Subcutaneous adipose tissue (tissue), 4 donors: ENCODE data around the gene COLQ. TPM values are rescaled to one million over a fixed set of nuclear protein-coding genes. Genes with fewer than 3 reads are reported as not detected.

Experiments
- CTCF ChIP-seq: fragments of 450-650 bp; IDR thresholded peaks from one replicate; pipeline ENCODE4 v1.5.1; 2016; ENCODE audit warnings: low read depth, mild to moderate bottlenecking, control low read depth, antibody characterized with exemption, moderate library complexity
- total RNA-seq, 4 donors: library from RNA; depleted of rRNA; stranded (reverse); fragments of >200 nt; gene quantifications; one replicate each; pipeline ENCODE4 v1.1.0, GENCODE V29; 2016

Gene COLQ
- total RNA-seq, 4 donors from 2014 or later = 2.0 to 5.1 (median 3.5) TPM

GRCh38 chr3:15420871-15421270, 100.6 kb downstream of the COLQ start:
- TF ChIP-seq CTCF = no peak

DNA sequence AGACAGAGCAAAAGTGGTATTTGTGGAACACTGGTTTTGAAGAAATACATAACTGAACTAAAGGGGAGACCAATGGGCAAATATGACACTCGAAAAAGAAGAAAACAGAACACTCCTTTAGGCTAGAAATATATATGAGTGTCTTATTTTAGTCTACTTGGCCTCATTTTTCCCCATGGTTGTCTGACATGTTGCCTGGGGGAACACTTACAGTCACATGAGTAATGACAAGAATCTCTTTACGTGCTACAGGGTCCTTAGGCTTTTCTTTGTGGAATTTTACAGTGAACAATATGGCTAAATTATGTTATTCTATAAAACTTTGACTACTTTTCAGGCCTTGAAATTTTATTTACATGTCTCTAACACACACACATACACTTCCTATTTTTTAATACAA, 111.7 kb downstream of the COLQ start:
- TF ChIP-seq CTCF = no peak

DNA sequence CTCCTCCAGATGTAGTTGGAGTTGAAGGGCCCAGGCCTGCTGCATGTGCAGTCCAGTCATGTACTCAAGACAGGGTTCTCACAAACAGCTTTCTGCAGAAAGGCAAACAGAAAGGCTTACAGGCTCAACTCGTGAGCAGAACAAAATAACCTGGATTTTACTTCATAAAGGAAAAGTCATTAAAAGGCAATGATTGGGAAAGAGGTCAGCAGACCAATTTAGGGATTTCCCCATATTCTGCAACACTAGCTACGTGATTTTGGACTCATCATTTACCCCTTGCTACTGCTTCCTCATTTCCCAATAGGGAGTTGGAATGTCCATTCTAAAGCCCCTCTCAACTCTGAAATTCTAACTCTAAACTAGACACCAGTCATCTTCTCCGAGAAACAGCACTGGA, 112.3 kb downstream of the COLQ start:
- no peak for TF ChIP-seq CTCF

GRCh38 chr3:15405448-15406050, 116.0 kb downstream of the COLQ start:
- TF ChIP-seq CTCF = no peak

GRCh38 chr3:15404767-15405166, 116.7 kb downstream of the COLQ start:
- no peak for TF ChIP-seq CTCF

DNA sequence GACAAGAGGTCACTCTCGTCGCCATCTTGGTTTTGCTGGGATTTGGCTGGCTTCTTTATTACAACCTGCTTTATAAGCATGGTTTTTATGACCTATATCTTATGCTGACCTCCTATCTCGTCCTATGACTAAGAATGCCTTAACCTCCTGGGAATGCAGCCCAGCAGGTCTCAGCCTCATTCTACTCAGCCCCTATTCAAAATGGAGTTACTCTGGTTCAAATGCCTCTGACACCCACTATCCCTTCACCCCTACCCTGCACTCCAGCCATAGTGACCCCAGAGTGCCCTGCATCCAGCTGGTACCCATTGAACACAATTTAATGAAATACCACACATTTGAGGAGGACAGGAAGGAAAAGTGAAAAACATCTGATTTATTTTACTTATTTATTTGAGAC, 117.5 kb downstream of the COLQ start:
- no peak for TF ChIP-seq CTCF

DNA sequence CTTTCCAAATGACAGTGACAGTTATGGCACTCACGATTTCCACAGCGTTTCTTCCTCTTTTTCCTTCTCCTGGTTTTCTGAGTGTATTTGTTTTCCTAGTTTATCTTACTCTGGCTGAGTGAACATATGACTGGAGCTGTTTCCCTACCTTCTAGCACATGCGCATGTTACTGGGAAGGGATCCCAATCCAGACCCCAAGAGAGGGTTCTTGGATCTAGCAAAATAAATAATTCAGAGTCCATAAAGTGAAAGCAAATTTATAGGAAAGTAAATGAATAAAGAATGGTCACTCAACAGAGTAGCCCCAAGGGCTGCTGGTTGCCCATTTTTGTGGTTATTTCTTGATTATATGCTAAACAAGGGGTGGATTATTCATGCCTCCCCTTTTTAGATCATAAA, 118.0 kb downstream of the COLQ start:
- TF ChIP-seq CTCF = no peak
